Activated T-cell treated with anti-CD3 and anti-CD28 coated beads, Interleukin-2, amount 50 U/mL, for 72 hours (primary cell): ENCODE data around the gene SRSF7. TPM values are rescaled to one million over a fixed set of nuclear protein-coding genes. Genes with fewer than 3 reads are reported as not detected.
A peak's percentile ranks its signal among the peaks of the same experiment; 100 is the strongest.

Experiments used
- ATAC-seq, 2 donors: fragments of 150-1000 bp; cut with Tn5 transposase; replicated peaks in 1 of 2; 2 replicates each; pipeline ENCODE4 v1.10.0; 2021; ENCODE audit warnings: moderate library complexity in 2 of 2, mild to moderate bottlenecking in 1 of 2
- DNase-seq, 2 donors: peaks; one replicate each; pipeline ENCODE4 v3.0.0; 2021 to 2022; ENCODE audit warnings: mixed read lengths in 1 of 2
- H3K27ac Mint-ChIP-seq: one replicate; pipeline ENCODE4 v1.8.0; 2022; ENCODE audit warnings: mild to moderate bottlenecking, moderate library complexity, mixed read lengths
- H3K27me3 Mint-ChIP-seq: one replicate; pipeline ENCODE4 v1.8.0; 2022; ENCODE audit warnings: low read depth, mixed read lengths
- H3K36me3 Mint-ChIP-seq, 2 donors: one replicate each; pipeline ENCODE4 v1.8.0; 2022; ENCODE audit warnings: mixed read lengths in 2 of 2, mild to moderate bottlenecking in 1 of 2; ENCODE audit not compliant: insufficient read depth in 2 of 2
- H3K4me1 Mint-ChIP-seq: one replicate; pipeline ENCODE4 v1.8.0; 2022; ENCODE audit warnings: low read depth, mixed read lengths
- H3K4me3 Mint-ChIP-seq, 2 donors: one replicate each; pipeline ENCODE4 v1.8.0; 2022; ENCODE audit warnings: mild to moderate bottlenecking in 2 of 2, mixed read lengths in 2 of 2, moderate library complexity in 2 of 2
- H3K9me3 Mint-ChIP-seq, 2 donors: one replicate each; pipeline ENCODE4 v1.8.0; 2022; ENCODE audit warnings: mixed read lengths in 2 of 2
- total RNA-seq, 2 donors: library from RNA; stranded (reverse); gene quantifications; one replicate each; pipeline ENCODE4 v1.2.3, GENCODE V29; 2022

Gene SRSF7
- total RNA-seq, 2 donors from 2014 or later: 258 to 264 TPM

GRCh38 chr2:38748943-38749804, 2.0 kb downstream of the SRSF7 start:
- H3K27ac Mint-ChIP-seq: peak overlapping the region; percentile 98
- DNase-seq: no peak

DNA sequence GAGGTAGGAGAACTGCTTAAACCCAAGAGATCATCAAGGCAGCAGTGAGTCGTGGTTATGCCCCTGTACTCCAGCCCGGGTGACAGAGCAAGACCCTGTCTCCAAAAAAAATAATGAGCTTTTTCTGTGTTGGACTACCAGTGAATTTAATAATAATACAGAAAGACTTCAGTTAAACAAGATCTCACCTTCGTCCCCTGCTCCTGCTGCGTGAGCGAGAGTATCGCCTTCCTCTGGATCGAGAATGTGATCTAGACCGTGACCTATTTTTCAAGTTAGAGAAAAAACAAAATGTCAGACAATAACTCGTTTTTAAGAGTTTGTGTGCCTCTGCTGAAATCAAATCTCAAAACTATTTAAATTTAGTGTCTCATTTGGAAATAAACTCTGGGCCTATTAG, 2.8 kb downstream of the SRSF7 start:
- Mint-ChIP-seq H3K4me1 (peaks cover 81% of the 10 kb centered on the region), H3K36me3 (peaks cover 42 to 65% of the 10 kb centered on the region in 2 donors), H3K27ac (peak overlapping the region; percentile 98), H3K4me3 (peak overlapping the region; percentile 94 to 97), H3K9me3 (no peaks in the 10 kb centered on the region), H3K27me3 (no peaks in the 10 kb centered on the region)
- no peak for ATAC-seq
- DNase-seq: no peak

More at GRCh38 chr2:38748943-38749804, 2.0 kb downstream of the SRSF7 start:
- Mint-ChIP-seq H3K36me3 (peaks cover 41 to 60% of the 10 kb centered on the region in 2 donors), H3K27me3 (no peaks in the 10 kb centered on the region), H3K4me3 (peak overlapping the region; percentile 94 to 97), H3K9me3 (no peaks in the 10 kb centered on the region), H3K4me1 (peaks cover 80% of the 10 kb centered on the region)
- no peak for ATAC-seq

DNA sequence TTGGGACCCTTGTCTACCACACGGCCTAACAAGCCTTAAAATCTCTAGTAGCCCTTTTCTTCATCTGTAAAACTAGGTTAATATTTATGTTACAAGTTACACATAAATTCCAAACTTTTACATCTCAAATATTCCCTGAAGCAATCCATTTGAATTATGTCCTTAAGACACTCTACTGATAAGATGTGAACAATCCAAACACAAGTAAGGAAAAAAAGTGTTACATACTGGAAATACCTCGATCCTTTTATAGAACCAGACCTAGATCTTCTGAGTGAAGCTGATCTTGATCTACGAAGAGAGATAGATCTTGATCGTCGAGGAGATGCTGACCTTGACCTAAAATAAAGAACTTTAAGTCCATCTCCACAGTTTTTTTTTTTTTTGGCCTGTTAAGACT, 3.3 kb downstream of the SRSF7 start:
- Mint-ChIP-seq H3K27me3 (no peaks in the 10 kb centered on the region), H3K4me1 (peaks cover 82% of the 10 kb centered on the region), H3K4me3 (peak overlapping the region; percentile 94 to 97), H3K36me3 (peaks cover 42 to 65% of the 10 kb centered on the region in 2 donors), H3K9me3 (no peaks in the 10 kb centered on the region), H3K27ac (peak overlapping the region; percentile 98)
- no peak for ATAC-seq
- DNase-seq: no peak

DNA sequence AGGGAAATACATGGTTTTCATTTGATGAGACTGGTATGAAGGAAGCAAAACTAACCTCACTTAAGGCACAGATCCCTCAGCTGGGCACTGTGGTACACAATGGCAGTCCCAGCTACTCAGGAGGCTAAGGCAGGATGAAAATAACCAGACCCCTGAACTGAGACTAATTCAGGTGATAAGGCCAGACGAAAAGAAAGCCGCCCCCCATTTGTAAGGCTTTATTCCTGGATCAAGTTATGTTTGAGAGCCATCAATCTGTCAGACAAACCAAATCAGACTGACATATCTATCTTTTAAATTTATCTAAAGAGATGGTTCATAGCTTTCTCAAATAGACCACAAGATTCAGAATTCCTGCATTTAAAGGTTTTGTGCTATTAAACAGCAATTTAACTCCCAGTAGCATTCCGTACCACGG, 4.1 kb downstream of the SRSF7 start:
- H3K9me3 Mint-ChIP-seq: no peaks in the 10 kb centered on the region
- DNase-seq: no peak
- no peak for ATAC-seq
- peaks cover 82% of the 10 kb centered on the region for H3K4me1 Mint-ChIP-seq
- H3K36me3 Mint-ChIP-seq: peaks cover 42 to 66% of the 10 kb centered on the region in 2 donors
- H3K27ac Mint-ChIP-seq: peak overlapping the region; percentile 98
- peak overlapping the region; percentile 94 to 97 for H3K4me3 Mint-ChIP-seq
- H3K27me3 Mint-ChIP-seq: no peaks in the 10 kb centered on the region

DNA sequence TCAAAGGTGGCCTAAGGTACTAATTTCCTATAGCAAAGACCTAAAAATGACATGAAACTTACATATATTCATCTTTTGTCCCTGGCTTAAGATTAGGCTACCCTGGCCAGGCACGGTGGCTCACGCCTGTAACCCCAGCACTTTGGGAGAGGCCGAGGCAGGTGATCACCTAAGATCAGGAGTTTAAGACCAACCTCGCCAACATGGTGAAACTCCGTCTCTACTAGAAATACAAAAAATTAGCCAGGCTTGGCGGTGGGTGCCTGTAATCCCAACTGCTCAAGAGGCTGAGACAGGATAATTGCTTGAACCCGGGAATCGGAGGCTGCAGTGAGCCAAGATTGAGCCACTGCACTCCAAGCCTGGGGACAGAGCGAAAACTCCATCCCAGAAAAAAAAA, 5.9 kb downstream of the SRSF7 start:
- no peak for DNase-seq
- H3K4me3 Mint-ChIP-seq: peak overlapping the region; percentile 11 to 97
- peak overlapping the region; percentile 98 for H3K27ac Mint-ChIP-seq
- peaks cover 72% of the 10 kb centered on the region for H3K4me1 Mint-ChIP-seq
- no peaks in the 10 kb centered on the region for H3K27me3 Mint-ChIP-seq
- H3K9me3 Mint-ChIP-seq: no peaks in the 10 kb centered on the region
- H3K36me3 Mint-ChIP-seq: peaks cover 36 to 62% of the 10 kb centered on the region in 2 donors
- ATAC-seq: no peak

DNA sequence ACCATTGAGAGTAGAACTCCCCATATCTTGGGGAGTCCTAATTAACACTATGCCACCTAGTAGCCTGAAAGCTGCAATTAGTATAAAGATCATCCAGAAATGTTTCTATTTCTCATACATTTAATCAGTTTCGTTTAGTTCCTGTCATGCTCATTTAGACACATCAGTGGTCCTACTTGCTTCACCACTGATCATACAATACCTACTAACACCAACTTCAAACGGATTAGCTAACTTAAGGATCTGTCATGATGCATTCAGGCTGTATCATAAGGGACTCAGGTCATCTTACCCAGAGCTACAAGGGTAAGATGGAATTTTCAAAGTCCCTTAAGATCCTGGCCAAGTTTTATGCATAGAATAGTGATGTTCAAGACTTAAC, 6.8 kb downstream of the SRSF7 start:
- Mint-ChIP-seq H3K27ac (peak overlapping the region; percentile 98), H3K27me3 (no peaks in the 10 kb centered on the region), H3K4me1 (peaks cover 66% of the 10 kb centered on the region), H3K9me3 (no peaks in the 10 kb centered on the region), H3K36me3 (peaks cover 30 to 60% of the 10 kb centered on the region in 2 donors), H3K4me3 (peak overlapping the region in 1 of 2 donors; percentile 62)
- DNase-seq (no peak), ATAC-seq (peak in 1 of 2 donors; percentile 5)

DNA sequence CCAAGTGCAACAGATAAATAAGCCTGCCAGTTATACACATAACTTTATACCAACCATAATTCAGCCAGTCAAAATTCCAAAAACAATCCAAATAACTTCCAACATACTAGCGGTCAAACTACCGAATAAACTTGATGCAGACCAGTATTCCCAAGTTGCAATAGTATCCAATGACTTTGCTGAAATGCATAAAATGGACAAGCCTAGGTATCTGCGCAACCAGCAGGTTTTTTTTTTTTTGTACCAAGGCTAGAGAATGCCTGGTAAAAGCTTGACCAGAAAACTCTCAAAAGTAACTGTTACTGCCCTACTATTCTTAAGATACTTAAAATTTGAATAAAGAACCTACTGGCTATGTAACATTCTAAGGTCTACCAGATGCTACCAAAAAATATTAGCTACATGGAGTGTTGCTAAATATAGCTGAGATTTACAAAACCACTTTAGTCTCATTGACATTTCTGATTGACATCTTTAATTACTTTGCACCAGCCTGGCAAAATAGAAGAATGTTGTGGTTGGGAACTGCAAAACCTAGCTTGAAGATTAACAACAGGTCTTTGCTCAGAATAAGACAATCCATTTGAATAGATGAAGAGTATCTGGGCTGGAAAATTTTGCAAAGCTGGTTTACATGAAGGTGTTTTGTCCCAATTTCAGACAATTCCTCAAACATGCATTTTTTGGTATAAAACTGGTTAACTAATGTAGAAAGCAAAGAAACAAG, 7.3 kb downstream of the SRSF7 start:
- Mint-ChIP-seq H3K4me3 (peak overlapping the region in 1 of 2 donors; percentile 62), H3K27me3 (no peaks in the 10 kb centered on the region), H3K4me1 (peaks cover 65% of the 10 kb centered on the region), H3K9me3 (peaks cover 0 to 2% of the 10 kb centered on the region in 2 donors), H3K27ac (peak overlapping the region; percentile 98), H3K36me3 (peaks cover 29 to 60% of the 10 kb centered on the region in 2 donors)
- ATAC-seq (no peak), DNase-seq (no peak)

DNA sequence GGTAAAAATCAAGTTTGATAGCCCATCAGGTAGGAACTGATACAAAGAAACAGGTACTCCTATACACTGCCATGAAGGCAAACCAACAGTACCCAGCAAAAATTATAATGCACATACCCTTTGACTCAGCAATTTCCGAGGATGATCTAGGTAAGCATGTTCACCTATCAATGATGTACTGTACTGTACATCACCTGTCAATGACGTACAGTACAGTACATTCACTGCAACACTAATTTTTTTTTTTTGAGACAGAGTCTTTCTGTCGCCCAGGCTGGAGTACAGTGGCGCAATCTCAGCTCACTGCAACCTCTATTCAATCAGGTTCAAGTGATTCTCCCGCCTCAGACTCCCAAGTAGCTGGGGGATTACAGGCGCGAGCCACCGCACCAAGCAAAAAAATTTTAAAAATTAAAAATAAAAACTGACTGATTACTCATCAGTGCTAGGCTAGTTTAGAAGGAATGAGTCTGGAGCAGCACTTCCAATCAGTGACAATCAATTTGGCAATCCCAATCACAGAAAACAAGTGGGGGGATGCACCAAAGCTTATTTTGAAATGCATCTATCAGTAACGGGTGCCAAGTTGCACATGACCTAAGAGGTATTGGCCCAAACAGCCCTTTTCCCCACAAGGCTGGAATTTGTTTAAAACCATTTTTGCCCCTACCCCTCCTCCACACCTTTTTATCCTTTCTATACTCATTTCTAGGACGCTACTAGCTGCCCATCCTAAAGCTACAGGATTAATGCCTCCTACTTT, 8.2 kb downstream of the SRSF7 start:
- no peak for DNase-seq
- peak; percentile 20 to 21 for ATAC-seq
- peak overlapping the region; percentile 98 for H3K27ac Mint-ChIP-seq
- H3K36me3 Mint-ChIP-seq: peaks cover 24 to 59% of the 10 kb centered on the region in 2 donors
- H3K4me3 Mint-ChIP-seq: no peak overlapping the region
- peaks cover 0 to 2% of the 10 kb centered on the region in 2 donors for H3K9me3 Mint-ChIP-seq
- peaks cover 59% of the 10 kb centered on the region for H3K4me1 Mint-ChIP-seq
- H3K27me3 Mint-ChIP-seq: no peaks in the 10 kb centered on the region

GRCh38 chr2:38740851-38741731, 10.1 kb downstream of the SRSF7 start:
- Mint-ChIP-seq H3K27me3 (no peaks in the 10 kb centered on the region), H3K4me1 (peaks cover 43% of the 10 kb centered on the region), H3K4me3 (peak overlapping the region in 1 of 2 donors; percentile 12), H3K27ac (peak overlapping the region; percentile 75), H3K36me3 (peaks cover 12 to 43% of the 10 kb centered on the region in 2 donors), H3K9me3 (peaks cover 0 to 2% of the 10 kb centered on the region in 2 donors)
- DNase-seq: no peak
- peak; percentile 14 to 24 for ATAC-seq

DNA sequence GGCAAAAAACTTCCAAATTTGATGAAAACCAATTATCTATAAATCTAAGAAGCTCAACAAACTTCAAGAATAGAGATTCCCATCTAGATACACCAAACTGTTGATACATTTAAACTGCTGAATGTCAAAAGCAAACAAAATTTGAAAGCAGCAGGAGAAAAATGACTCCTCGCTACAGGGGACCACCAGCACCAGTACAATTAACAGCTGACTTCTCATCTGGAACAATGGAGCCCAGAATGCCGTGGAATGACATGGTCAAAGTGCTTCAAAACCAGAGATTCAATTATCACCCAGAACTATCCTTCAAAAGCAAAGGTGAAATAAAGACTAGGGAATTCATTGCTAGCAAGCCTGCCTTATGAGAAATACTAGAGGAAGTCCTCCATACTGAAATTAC, 11.6 kb downstream of the SRSF7 start:
- peaks cover 29% of the 10 kb centered on the region for H3K4me1 Mint-ChIP-seq
- DNase-seq (no peak), ATAC-seq (no peak)
- H3K27ac Mint-ChIP-seq: peak overlapping the region; percentile 92
- peaks cover 0 to 2% of the 10 kb centered on the region in 2 donors for H3K9me3 Mint-ChIP-seq
- no peaks in the 10 kb centered on the region for H3K27me3 Mint-ChIP-seq
- H3K4me3 Mint-ChIP-seq: peak overlapping the region in 1 of 2 donors; percentile 39
- peaks cover 9 to 30% of the 10 kb centered on the region in 2 donors for H3K36me3 Mint-ChIP-seq

GRCh38 chr2:38737925-38738324, 13.2 kb downstream of the SRSF7 start:
- Mint-ChIP-seq H3K36me3 (peaks cover 10 to 30% of the 10 kb centered on the region in 2 donors), H3K9me3 (peaks cover 0 to 2% of the 10 kb centered on the region in 2 donors), H3K4me3 (no peak overlapping the region), H3K27ac (peak overlapping the region; percentile 87), H3K4me1 (peaks cover 16% of the 10 kb centered on the region), H3K27me3 (no peaks in the 10 kb centered on the region)
- peak in 1 of 2 donors; percentile 2 for ATAC-seq
- no peak for DNase-seq
